ENCODE results near the gene LIPC. TPM values are rescaled to one million over a fixed set of nuclear protein-coding genes. Genes with fewer than 3 reads are reported as not detected.

Gene LIPC
- total RNA-seq, 1 experiment from 2014 or later: not detected

DNA sequence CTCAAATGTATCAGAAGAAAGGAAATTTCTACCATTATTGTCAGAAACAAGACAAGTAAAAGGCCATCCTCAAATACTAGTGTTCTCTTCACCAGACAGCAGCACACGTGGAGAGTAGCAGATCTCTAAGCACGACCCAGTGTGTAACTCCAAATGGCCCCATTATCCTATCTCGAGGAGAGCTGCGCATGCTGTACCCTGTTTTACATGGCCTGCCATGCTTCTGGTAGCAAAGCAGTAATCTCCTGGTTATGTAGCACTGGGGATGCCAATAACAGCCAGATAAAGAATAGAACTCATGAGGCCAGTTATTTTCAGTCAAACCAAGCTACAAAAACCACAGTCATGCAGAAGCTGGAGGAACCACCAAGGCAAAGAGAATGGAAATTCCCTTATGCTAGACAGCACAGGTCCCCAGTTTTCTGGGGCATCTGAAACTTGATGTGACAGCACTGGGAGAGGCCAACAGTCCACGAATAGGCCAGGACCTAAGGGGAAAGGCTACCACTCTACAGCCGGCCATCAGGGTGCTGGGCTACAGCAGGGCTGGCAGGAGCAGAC, 73.0 kb downstream of the LIPC start:
- POLR2A ChIA-PET: interaction anchor here (0.5 to 1.0 kb wide), 3 partner anchors 19 to 854 kb away, joined by 3 read pairs; no protein-coding TSS in a partner anchor
- no peak for TF ChIP-seq CTCF (IDR thresholded peaks at IDR 0.05; ENCODE audit: unreplicated experiment)
- CTCF ChIA-PET: interaction anchor here (0.6 to 0.9 kb wide), 2 partner anchors 17 to 25 kb away, joined by 3 to 4 read pairs; no protein-coding TSS in a partner anchor
- Mint-ChIP-seq H3K27ac (ENCODE audit: low read depth, unreplicated experiment) (no peak overlapping the region), H3K27me3 (ENCODE audit: insufficient read depth, unreplicated experiment) (no peaks in the 10 kb centered on the region), H3K4me3 (ENCODE audit: unreplicated experiment) (no peak overlapping the region), H3K4me1 (ENCODE audit: insufficient read depth, unreplicated experiment) (peaks cover 22% of the 10 kb centered on the region), H3K9me3 (ENCODE audit: unreplicated experiment) (no peaks in the 10 kb centered on the region), H3K36me3 (ENCODE audit: insufficient read depth, unreplicated experiment) (no peaks in the 10 kb centered on the region)
- no TSS peak for BruUV-seq (replicated peaks)
- no peak for DNase-seq (ENCODE audit: unreplicated experiment)
- intact Hi-C loops (cut with micrococcal nuclease): no loop called here

GRCh38 chr15:58505581-58505980, 73.8 kb downstream of the LIPC start:
- Mint-ChIP-seq H3K4me3 (ENCODE audit: unreplicated experiment) (peak overlapping the region; percentile 44), H3K27me3 (ENCODE audit: insufficient read depth, unreplicated experiment) (no peaks in the 10 kb centered on the region), H3K4me1 (ENCODE audit: insufficient read depth, unreplicated experiment) (peaks cover 22% of the 10 kb centered on the region), H3K27ac (ENCODE audit: low read depth, unreplicated experiment) (peak overlapping the region; percentile 90), H3K36me3 (ENCODE audit: insufficient read depth, unreplicated experiment) (no peaks in the 10 kb centered on the region), H3K9me3 (ENCODE audit: unreplicated experiment) (no peaks in the 10 kb centered on the region)
- ChIA-PET POLR2A (interaction anchor here (0.5 to 2.1 kb wide), 4 partner anchors 15 to 855 kb away, joined by 3 to 5 read pairs (median 3); no protein-coding TSS in a partner anchor), CTCF (no interaction called here)
- DNase-seq (ENCODE audit: unreplicated experiment): peak; percentile 18
- intact Hi-C loops (cut with micrococcal nuclease): no loop called here
- no peak for TF ChIP-seq CTCF (IDR thresholded peaks at IDR 0.05; ENCODE audit: unreplicated experiment)
- no TSS peak for BruUV-seq (replicated peaks)

- peaks cover 22% of the 10 kb centered on the region for H3K4me1 Mint-ChIP-seq (ENCODE audit: insufficient read depth, unreplicated experiment)
- CTCF ChIA-PET: interaction anchor here (1.3 kb wide), 2 partner anchors 10 to 18 kb away, joined by 3 to 7 read pairs; no protein-coding TSS in a partner anchor
- no peaks in the 10 kb centered on the region for H3K9me3 Mint-ChIP-seq (ENCODE audit: unreplicated experiment)
- DNase-seq (ENCODE audit: unreplicated experiment): peak; percentile 31
- no peaks in the 10 kb centered on the region for H3K36me3 Mint-ChIP-seq (ENCODE audit: insufficient read depth, unreplicated experiment)
- no TSS peak for BruUV-seq (replicated peaks)
- peak overlapping the region; percentile 44 for H3K4me3 Mint-ChIP-seq (ENCODE audit: unreplicated experiment)
- H3K27ac Mint-ChIP-seq (ENCODE audit: low read depth, unreplicated experiment): peak overlapping the region; percentile 90
- intact Hi-C loops (cut with micrococcal nuclease): no loop called here
- POLR2A ChIA-PET: interaction anchor here (0.7 to 2.1 kb wide), 5 partner anchors 16 to 1089 kb away, joined by 3 to 5 read pairs (median 3); no protein-coding TSS in a partner anchor
- no peak for TF ChIP-seq CTCF (IDR thresholded peaks at IDR 0.05; ENCODE audit: unreplicated experiment)
- no peaks in the 10 kb centered on the region for H3K27me3 Mint-ChIP-seq (ENCODE audit: insufficient read depth, unreplicated experiment)
Measured at GRCh38 chr15:58506064-58506490, 74.3 kb downstream of the LIPC start.

GRCh38 chr15:58506783-58507668, 75.2 kb downstream of the LIPC start:
- ChIA-PET CTCF (interaction anchor here (0.6 to 1.4 kb wide), 6 partner anchors 9 to 160 kb away, joined by 3 to 7 read pairs (median 4); no protein-coding TSS in a partner anchor), POLR2A (interaction anchor here (0.6 to 2.1 kb wide), 9 partner anchors 16 to 1088 kb away, joined by 3 to 6 read pairs (median 3); no protein-coding TSS in a partner anchor)
- Mint-ChIP-seq H3K27ac (ENCODE audit: low read depth, unreplicated experiment) (peak overlapping the region; percentile 90), H3K9me3 (ENCODE audit: unreplicated experiment) (no peaks in the 10 kb centered on the region), H3K4me3 (ENCODE audit: unreplicated experiment) (no peak overlapping the region), H3K36me3 (ENCODE audit: insufficient read depth, unreplicated experiment) (no peaks in the 10 kb centered on the region), H3K27me3 (ENCODE audit: insufficient read depth, unreplicated experiment) (no peaks in the 10 kb centered on the region), H3K4me1 (ENCODE audit: insufficient read depth, unreplicated experiment) (peaks cover 22% of the 10 kb centered on the region)
- DNase-seq (ENCODE audit: unreplicated experiment): no peak
- intact Hi-C loops (cut with micrococcal nuclease): no loop called here
- no TSS peak for BruUV-seq (replicated peaks)
- no peak for TF ChIP-seq CTCF (IDR thresholded peaks at IDR 0.05; ENCODE audit: unreplicated experiment)

All from MCF 10A (cell line).